NCI-H2081 (cell line): ENCODE measurements around the gene LTF.

Experiments
- DNase-seq, 2 experiments: peaks; one replicate each; lab custom pipeline; 2025; lab: John Stamatoyannopoulos, UW

The LTF gene

DNA sequence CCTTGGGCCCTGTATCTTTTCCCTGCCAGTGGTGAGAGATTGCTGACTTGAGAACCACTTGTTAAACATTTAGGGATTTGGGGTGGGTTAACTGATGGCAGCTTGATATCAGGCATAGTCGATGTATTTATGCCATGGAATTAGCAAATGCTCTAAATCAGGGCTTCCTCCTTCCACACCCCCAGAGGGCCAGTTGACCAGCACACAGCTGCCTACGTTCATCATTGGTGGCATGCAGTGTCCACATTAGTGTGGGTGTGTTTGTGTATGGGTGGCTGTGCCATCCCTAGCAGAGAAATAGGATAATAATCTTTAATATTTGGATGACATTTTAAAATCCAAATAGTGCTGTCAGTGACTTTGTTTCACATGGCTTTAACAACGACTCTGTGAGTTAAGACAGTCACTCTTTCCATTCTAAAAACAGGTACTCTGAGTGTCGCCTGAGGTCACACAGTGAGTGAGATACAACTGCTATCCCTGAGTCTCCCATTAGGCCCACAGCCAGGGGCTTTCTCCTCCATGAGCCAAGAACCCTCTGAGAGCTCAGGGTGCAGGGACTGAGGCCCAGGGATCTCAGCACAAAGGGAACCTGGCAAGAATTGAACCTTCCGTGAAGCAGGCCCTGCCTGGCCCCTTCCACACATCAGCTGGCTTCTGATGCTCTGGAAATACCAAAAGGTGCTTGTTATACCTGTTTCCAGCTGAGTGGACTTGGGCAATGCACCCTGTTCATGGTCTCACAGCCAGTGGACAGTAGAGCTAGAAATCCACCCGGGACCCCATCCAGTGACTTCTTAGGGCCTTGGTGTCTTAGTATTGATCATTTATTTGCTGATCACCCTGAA lies 4.3 kb upstream of the LTF start:
- no peak for DNase-seq

DNA sequence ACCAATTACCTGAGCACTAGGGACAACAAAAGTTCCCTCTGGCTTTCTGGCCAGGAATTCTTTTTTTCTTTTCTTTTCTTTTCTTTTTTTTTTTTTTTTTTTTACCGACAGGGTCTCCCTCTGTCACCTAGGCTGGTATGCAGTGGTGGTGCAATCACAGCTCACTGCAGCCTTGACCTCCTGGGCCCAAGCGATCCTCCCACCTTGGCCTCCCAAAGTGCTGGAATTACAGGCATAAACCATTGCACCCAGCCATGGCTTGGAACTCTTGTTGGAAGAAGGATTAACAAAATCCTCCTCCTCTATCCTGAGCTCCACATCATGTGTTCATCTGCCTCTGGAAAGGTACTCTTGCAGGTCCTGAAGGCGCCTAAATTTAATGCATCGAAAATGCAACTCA lies 2.9 kb upstream of the LTF start:
- DNase-seq: no peak

GRCh38 chr3:46466871-46467403 lies 2.2 kb upstream of the LTF start:
- no peak for DNase-seq

GRCh38 chr3:46466273-46466672 lies 1.6 kb upstream of the LTF start:
- no peak for DNase-seq

GRCh38 chr3:46465196-46465520 lies 453 bp upstream of the LTF start:
- DNase-seq: no peak

DNA sequence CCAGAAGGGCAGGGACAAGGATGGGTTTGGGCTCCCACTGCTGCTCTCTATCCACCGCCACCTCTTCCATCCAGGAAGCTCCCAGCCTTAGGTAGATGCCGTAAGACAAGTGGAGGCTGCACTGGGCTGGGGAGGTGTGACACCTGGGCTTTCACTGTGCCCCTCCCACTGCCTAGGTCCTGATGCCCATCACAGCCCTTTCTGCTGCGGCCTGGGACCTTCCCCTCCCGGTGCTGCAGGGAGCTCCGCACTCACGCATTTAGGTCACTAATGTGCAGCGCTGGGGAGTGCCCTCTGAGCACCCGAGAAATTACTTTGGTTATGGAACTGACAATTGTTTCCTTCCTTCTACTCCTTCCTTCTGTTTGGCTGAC lies 850 bp downstream of the LTF start:
- DNase-seq: no peak

DNA sequence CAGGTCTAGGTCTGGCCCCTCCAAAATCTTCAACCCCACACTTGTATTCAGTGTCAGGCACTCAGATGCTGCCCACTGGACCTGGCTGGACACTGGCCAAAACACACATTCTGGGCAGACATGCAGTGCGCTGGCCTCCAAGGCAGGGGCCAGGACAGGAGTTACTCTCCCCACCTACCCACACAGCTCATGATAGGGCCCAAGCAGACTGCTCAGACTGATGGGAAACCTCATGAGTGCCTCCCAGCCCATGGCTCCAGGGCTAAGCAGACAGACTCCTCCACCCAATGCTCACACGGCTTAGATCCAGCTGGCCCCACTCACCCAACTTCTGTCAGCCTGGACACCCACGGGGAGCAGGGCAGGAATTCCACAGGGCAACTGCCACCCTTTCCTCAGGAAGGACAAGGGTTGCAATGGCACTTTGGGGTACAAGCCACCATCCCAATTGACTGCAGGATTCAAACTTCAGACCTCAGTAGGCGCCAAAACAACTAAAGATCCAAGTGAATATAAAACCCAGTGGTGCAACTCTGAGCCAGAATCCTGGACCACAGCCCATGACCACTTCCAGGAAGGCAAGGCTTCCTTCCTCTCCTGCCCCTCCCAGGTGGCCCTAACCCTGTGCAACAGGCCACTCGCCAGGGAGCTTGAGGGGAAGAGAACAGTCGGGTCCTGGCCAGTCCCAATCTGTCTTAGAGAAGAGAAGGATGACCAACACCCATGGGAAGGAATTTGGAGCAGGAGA lies 1.4 kb downstream of the LTF start:
- no peak for DNase-seq

DNA sequence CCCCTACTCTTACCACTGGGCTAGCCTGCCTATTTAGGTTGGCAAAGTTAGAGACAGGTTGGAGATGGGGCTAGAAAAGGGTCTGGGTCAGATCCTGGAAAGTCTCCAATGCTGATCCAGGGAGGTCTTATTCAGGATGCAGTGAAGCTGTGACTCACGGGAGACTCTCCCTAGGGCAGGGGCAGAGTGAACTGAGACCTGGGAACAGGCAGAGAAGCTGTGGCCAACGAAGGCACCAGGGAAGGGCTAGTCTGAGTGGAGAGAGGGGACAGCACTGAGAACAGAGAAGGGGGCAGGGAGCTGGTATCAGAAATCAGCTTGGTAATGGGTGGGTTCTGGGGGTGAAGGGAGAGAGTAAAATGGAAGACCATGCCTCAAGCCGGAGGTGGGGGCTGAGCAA lies 2.2 kb downstream of the LTF start:
- DNase-seq: no peak

DNA sequence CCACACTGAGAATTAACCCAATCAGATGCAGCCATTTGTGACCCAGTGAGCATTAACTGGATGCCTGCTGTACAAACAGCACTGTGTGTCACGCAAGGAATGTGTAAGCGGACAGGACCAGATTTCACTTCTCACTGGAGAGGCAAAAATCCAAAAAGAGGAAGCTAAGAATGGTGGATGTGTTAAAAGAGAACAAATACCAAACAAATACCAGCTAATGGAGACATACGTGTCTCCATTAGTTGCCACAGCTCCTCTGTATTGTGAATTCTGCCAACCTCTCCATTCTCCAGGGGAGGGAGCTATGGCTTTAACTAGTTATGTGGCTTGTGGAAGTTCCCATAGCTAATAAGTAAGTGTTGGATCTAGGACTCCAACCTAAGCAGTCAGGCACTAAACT lies 2.6 kb downstream of the LTF start:
- no peak for DNase-seq

DNA sequence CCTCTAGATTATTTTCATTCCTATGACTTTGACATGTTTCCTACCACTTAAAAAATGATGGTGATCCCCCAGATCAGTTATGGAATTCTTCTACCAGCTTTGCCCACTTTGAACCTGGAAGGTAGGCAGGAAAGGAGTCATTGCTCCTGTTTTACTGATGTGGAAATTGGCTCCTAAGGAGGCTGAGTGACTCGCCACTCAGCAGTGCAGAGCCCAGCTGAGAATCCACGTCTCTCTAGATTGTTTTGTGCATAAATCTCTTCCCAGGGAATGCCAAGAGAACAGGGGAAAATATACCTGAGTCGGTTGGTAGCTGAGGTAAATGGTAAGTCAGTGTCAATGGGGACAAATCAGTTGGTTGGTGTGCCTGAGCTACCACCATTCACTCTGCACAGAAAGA lies 4.7 kb downstream of the LTF start:
- DNase-seq: no peak

DNA sequence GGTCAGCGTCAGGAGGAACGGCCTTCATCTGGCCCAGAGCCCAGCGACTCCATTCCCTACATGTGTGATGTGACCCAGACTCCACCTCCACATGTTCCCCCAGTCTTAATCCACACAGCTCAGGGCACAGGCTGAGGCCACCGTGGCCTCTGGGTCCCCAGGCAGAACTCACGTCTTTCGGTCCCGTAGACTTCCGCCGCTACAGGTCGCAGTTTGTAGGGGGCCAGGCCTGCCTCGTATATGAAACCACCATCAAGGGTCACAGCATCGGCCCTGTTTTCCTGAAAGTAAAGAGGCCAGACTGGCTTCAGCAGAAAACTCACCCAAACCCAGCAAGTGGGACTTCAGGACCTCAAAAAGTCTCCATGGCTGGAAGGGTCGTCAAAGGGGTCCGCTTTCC lies 8.6 kb downstream of the LTF start:
- DNase-seq: no peak

DNA sequence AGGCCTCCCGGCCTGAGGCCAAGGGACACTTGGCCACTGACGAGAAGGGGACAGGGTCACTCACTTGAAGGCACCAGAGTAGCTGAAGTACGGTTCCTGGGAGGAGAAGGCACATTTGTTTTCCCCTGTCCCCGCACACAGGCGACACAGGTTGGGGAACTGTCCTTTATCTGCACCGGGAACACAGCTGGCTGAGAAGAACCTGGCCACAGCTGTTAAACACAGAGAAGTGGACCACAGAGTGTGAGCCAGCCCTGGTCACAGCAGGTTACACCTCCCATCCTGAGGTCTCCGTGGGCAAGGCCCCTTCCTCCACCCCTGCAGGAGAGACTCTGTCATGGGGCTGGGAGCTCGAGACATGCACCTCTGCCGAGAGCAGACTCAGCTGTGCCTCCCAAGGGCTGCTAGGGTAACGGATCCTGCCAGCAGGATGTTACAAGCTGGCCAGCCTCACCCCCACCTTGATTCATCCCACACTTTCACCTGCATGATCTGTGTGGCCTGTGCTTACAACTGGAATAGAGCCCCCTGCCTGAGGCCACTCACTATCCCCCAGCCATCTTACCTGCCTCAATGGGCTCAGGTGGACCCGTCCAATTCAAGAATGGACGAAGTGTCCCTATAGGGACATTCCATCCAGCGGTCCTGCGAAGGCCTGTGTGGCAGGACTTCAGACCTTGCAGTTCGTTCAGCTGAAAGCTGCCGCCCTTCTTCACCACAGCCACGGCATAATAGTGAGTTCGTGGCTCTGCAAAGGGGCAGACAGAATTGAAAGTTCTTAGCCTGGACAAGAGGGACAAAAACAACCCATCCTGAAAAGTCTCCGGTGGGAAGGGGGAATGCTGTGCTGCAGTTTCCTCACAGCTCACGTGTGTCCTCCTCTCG lies 9.2 kb downstream of the LTF start:
- DNase-seq: no peak

- DNase-seq: no peak
These were observed 10.1 kb downstream of the LTF start for GRCh38 chr3:46454606-46455005.

- DNase-seq: no peak
These were observed 10.5 kb downstream of the LTF start for GRCh38 chr3:46454209-46454595.

- no peak for DNase-seq
These were observed 11.0 kb downstream of the LTF start for GRCh38 chr3:46453526-46454208.

DNA sequence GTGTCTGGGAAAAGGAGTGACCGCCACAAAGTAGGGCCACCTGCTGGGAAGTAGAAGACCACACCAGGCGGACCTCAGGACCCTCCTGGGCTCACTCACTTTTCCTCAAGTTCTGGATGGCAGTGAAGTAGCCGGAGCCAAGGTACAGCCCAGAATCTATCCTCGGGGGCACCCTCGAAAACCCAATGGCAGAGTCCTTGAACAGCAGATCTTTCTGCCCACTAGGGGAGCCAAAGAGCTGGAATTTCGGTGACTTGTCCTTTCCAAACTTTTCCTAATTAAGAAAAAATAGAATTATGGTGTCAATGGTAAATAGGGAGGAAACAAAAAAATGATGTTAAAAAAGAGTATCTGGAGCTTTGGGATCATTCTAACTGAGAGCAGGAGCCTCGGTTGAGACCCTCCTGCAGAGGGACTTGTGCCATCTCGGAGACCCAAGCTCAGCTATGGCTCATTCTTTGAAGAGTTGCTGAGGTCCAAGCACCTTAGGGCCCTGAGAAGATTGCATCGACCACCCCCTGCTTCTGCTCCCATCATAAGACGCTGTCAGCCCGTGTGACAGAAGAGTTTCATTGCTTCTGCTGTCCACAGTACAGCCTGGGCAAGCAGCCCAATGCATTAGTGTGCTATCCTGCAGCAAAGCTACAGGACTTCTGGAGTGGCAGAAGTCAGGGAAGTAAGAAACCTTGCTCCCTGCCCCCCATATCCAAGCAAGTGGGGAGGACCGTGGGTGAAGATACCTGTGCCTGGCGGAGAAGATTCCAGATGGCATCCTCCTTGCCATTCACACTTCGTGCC lies 14.8 kb downstream of the LTF start:
- DNase-seq: no peak

- DNase-seq: no peak
These were observed 16.0 kb downstream of the LTF start for GRCh38 chr3:46448721-46449120.

DNA sequence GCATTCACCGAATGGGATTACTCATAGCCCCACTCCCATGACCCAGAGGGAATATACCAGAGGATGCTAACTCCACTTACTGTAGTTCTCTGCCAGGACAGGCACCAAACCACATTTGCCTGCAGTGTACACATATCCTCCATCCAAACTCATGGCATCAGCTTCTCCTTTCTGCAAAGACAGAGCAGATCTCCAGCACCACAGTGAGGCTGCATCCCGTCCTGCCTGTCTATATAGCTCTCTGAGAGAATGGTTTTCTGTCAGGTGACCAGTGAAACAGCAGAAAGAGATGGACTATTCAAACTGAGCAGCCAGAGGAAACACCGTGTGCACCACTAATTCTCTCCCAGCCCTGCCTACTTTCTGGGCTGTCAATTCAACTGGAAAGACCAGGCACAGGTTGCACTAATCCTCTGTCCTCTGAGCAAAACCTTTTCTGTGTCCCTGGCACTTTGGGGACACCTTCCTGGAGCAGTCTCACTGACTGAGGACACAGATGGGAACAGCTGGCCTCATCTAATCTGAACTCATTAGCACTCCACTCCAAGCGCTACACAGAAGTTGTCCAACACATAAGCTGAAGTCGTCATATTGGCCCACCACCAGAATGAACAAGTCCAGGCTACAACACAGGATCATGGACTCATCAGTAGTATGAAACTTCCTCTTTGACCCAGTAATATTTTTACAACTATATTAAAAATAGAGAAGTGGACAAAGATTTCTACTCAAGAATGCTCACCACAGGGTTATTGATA lies 17.3 kb downstream of the LTF start:
- DNase-seq: no peak

DNA sequence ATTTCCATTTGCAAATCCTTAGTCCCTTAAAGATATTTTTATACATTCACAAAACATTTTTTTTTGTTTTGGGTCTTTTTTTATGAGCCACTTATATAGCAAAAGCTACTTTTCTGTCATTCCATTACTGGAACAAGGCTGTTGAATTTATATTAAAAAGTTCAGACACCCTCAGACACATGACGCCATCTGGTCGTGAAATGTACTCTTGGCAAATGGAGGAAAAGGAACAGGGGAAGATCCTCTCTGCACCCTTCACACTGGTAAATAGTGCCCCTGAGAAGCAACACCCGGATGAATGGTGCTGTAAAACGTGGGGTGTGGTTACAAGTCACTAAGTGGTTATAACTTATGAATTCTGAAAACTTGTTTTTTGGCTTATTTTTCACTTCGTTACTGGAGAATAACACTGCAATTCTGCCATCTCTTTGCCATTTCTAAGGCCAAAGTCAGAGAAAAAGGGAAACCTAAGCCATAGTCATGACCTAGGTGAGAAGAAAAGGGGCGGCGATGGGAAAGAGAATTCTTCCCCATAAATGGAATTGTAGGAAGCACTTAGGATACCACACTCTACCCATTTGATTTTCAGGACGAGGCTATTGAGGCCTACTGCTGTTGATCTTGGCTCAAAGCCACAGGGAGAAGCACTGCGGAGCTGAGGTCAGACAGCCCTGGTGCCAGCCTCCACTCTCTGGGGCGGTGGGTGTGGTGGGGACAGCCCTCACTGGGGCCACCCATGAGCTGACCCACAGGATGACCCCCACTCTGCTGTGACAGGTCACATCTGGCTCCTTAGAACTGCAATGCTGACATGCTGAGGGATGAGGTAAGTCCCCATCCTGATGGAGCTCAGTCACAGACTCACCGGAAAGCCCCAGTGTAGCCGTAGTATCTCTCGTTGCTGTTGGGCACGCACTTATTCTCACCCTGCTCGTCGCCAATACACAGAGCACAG lies 21.9 kb downstream of the LTF start:
- no peak for DNase-seq
